Vein endothelial cell (primary cell): Measurements from ENCODE around the gene GPR4. TPM values are rescaled to one million over a fixed set of nuclear protein-coding genes. Genes with fewer than 3 reads are reported as not detected.

Source experiments
- small RNA-seq: library from RNA; depleted of rRNA; stranded (forward); fragments of <200 nt; gene quantifications from one replicate; pipeline ENCODE3, GENCODE V24; 2012
- total RNA-seq: library from RNA; depleted of rRNA; stranded (reverse); fragments of >200 nt; gene quantifications from 2 replicates; pipeline ENCODE4 v1.2.3, GENCODE V29; 2012

The GPR4 gene
- 5.2 and 6.7 TPM in 2 replicates for total RNA-seq

DNA sequence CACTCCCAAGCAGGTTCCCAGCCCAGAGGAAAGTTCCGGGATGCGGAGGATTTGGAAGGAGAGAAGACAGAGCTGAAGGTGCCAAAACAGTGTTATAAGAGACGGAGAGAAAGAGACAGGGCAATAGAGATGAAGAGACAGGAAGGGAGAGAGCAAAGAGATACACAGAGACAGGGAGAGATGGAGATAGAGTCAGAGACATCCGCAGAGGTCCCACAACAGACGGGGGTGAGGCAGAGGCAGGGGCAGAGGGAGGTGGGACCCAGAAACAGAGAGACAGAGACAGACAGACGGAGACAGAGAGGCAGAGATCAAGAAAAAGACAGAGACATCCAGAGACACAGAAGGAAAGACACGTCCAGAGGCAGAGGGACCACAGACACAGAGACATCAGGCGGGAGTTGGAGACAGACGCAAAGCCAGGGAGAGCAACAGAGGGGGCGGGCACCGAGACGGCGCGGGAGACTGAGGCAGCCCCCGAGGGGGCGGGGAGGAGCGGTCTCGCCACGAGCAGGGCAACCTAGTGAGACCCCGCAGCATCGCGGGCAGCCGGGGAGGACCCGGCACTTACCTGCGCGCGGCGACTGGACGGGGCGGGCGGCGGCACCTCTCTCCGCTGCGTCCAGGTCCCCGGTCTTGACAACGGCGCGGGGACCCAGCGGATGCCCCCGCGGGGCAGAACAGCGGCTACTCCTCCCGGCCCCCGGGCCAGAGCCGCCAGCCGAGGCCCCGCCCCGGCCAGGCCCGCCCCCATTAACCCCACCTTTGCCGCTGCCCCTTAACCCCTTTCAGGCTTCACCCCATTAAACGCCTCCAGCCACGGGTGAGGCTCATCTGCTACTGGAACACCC is at the start of gene GPR4:
Gene GPR4 (minus strand): TSS at position 689 of the 851 bp plus-strand sequence. CDS start 10,346 bp downstream, outside the sequence.

GRCh38 chr19:45638930-45639729 is 37.1 kb upstream of the GPR4 start, which contains the start of gene EML2:
Gene EML2 (minus strand): TSS chr19:45639397. CDS start chr19:45639376, 21 bp downstream.

GRCh38 chr19:45584332-45585157 is 17.5 kb downstream of the GPR4 start, which contains the start of gene OPA3:
Gene OPA3 (minus strand): TSS chr19:45584802. CDS start chr19:45584764, 38 bp downstream.

Small RNA genes within 50 kb of the gene (small RNA-seq; reads per million reads assigned to genes)
- gene RN7SL836P: not detected

Other genes with a start within 250 kb of the GPR4 start
- gene ERCC2, start 231.6 kb downstream of the GPR4 start, total RNA-seq: 35.6 and 61.1 TPM in 2 replicates
- 24.6 and 24.8 TPM in 2 replicates for gene PPP1R13L, start 197.1 kb downstream of the GPR4 start, total RNA-seq
- 20.9 and 27.5 TPM in 2 replicates for gene POLR1G, start 195.6 kb downstream of the GPR4 start, total RNA-seq
- 84.4 and 98.3 TPM in 2 replicates for gene ERCC1, start 178.3 kb downstream of the GPR4 start, total RNA-seq
- gene FOSB, start 134.2 kb downstream of the GPR4 start, total RNA-seq: 0.48 and 0.65 TPM in 2 replicates
- 6.1 and 13.1 TPM in 2 replicates for gene RTN2, start 105.2 kb downstream of the GPR4 start, total RNA-seq
- 2.0 and 2.3 TPM in 2 replicates for gene PPM1N, start 103.8 kb downstream of the GPR4 start, total RNA-seq
- 195 and 198 TPM in 2 replicates for gene VASP, start 94.7 kb downstream of the GPR4 start, total RNA-seq
- gene OPA3, start 17.4 kb downstream of the GPR4 start, total RNA-seq: 15.0 and 15.4 TPM in 2 replicates
- gene EML2, start 37.2 kb upstream of the GPR4 start, total RNA-seq: 11.9 and 14.0 TPM in 2 replicates
- gene GIPR, start 66.0 kb upstream of the GPR4 start, total RNA-seq: under 0.01 TPM in 1 of 2 replicates, not detected in the other
- 219 and 256 TPM in 2 replicates for gene SNRPD2, start 89.7 kb upstream of the GPR4 start, total RNA-seq
- gene QPCTL, start 90.5 kb upstream of the GPR4 start, total RNA-seq: 20.6 and 20.8 TPM in 2 replicates
- 13.2 and 17.0 TPM in 2 replicates for gene FBXO46, start 128.7 kb upstream of the GPR4 start, total RNA-seq
- not detected in 2 replicates for gene MEIOSIN, start 131.2 kb upstream of the GPR4 start, total RNA-seq
- 5.6 and 8.2 TPM in 2 replicates for gene SIX5, start 167.0 kb upstream of the GPR4 start, total RNA-seq
- gene DMPK, start 180.3 kb upstream of the GPR4 start, total RNA-seq: 12.4 and 13.7 TPM in 2 replicates
- gene DMWD, start 190.6 kb upstream of the GPR4 start, total RNA-seq: 49.2 and 50.6 TPM in 2 replicates
- under 0.01 and 0.38 TPM in 2 replicates for gene RSPH6A, start 213.1 kb upstream of the GPR4 start, total RNA-seq